Liver (tissue), 9 donors: ENCODE measurements around the gene IFT57. TPM values are rescaled to one million over a fixed set of nuclear protein-coding genes. Genes with fewer than 3 reads are reported as not detected.

Experiments
- DNase-seq: peaks from one replicate; pipeline ENCODE4 v3.0.0-alpha.2; 2017; ENCODE audit warnings: low spot score
- H3K27ac ChIP-seq, 2 donors: one replicate each; pipeline ENCODE4 v1.7.0; 2013; ENCODE audit warnings: inconsistent platforms in 2 of 2, low read length in 2 of 2, control low read depth in 1 of 2, low read depth in 1 of 2, mild to moderate bottlenecking in 1 of 2
- H3K27me3 ChIP-seq, 4 donors: one replicate each; pipeline versions ENCODE4 v1.6.1 to v1.7.0; 2013; ENCODE audit warnings: low read length in 3 of 4, inconsistent platforms in 1 of 4, mild to moderate bottlenecking in 1 of 4, moderate library complexity in 1 of 4; ENCODE audit not compliant: control insufficient read depth in 4 of 4, insufficient read depth in 4 of 4
- H3K36me3 ChIP-seq, 4 donors: one replicate each; pipeline versions ENCODE4 v1.6.1 to v1.7.0; 2013; ENCODE audit warnings: low read length in 3 of 4, mild to moderate bottlenecking in 3 of 4, low read depth in 1 of 4, moderate library complexity in 1 of 4; ENCODE audit not compliant: control insufficient read depth in 4 of 4, insufficient read depth in 3 of 4
- H3K4me1 ChIP-seq, 4 donors: one replicate each; pipeline versions ENCODE4 v1.6.1 to v1.7.0; 2013; ENCODE audit warnings: low read length in 3 of 4, mild to moderate bottlenecking in 3 of 4, moderate library complexity in 1 of 4; ENCODE audit not compliant: control insufficient read depth in 4 of 4, insufficient read depth in 4 of 4
- H3K4me3 ChIP-seq, 3 donors: one replicate each; pipeline versions ENCODE4 v1.6.1 to v1.7.0; 2013; ENCODE audit warnings: low read length in 3 of 3, control low read depth in 1 of 3, low read depth in 1 of 3, mild to moderate bottlenecking in 1 of 3
- H3K9ac ChIP-seq, 2 donors: one replicate each; pipeline ENCODE4 v1.7.0; 2013; ENCODE audit warnings: low read length in 2 of 2, mild to moderate bottlenecking in 2 of 2, moderate library complexity in 2 of 2, control low read depth in 1 of 2, low read depth in 1 of 2
- H3K9me3 ChIP-seq, 4 donors: one replicate each; pipeline versions ENCODE4 v1.6.1 to v1.7.0; 2013; ENCODE audit warnings: low read length in 3 of 4; ENCODE audit not compliant: control insufficient read depth in 4 of 4
- EGR1 ChIP-seq, 2 donors: IDR thresholded peaks; 2 replicates each; pipeline ENCODE4 v1.6.1; 2016 to 2018; ENCODE audit warnings: antibody characterized with exemption in 2 of 2, low read depth in 2 of 2
- FOXA1 ChIP-seq: IDR thresholded peaks from 2 replicates; pipeline ENCODE4 v1.6.1; 2016; ENCODE audit warnings: antibody characterized with exemption
- FOXA2 ChIP-seq: IDR thresholded peaks from 2 replicates; pipeline ENCODE4 v1.6.1; 2016; ENCODE audit warnings: antibody characterized with exemption
- GABPA ChIP-seq, 2 donors: IDR thresholded peaks in 1 of 2; conservative IDR thresholded peaks in 1 of 2; 2 replicates each; pipeline ENCODE4 v1.6.1; 2016; ENCODE audit warnings: antibody characterized with exemption in 2 of 2, mild to moderate bottlenecking in 1 of 2, moderate library complexity in 1 of 2
- HNF4A ChIP-seq, 2 donors: conservative IDR thresholded peaks; 2 replicates each; pipeline ENCODE4 v1.6.1; 2016; ENCODE audit warnings: antibody characterized with exemption in 2 of 2, mild to moderate bottlenecking in 2 of 2
- HNF4G ChIP-seq: IDR thresholded peaks from 2 replicates; pipeline ENCODE4 v1.6.1; 2016; ENCODE audit warnings: antibody characterized with exemption
- JUND ChIP-seq, 2 donors: IDR thresholded peaks; 2 replicates each; pipeline ENCODE4 v1.6.1; 2016; ENCODE audit warnings: antibody characterized with exemption in 2 of 2
- NR2F2 ChIP-seq: IDR thresholded peaks from 2 replicates; pipeline ENCODE4 v1.6.1; 2016; ENCODE audit warnings: antibody characterized with exemption
- RAD21 ChIP-seq, 2 donors: IDR thresholded peaks; 2 replicates each; pipeline ENCODE4 v1.6.1; 2016; ENCODE audit warnings: antibody characterized with exemption in 2 of 2, mild to moderate bottlenecking in 2 of 2
- SP1 ChIP-seq: IDR thresholded peaks from 2 replicates; pipeline ENCODE4 v1.6.1; 2018; ENCODE audit warnings: antibody characterized with exemption, mild to moderate bottlenecking
- TAF1 ChIP-seq: conservative IDR thresholded peaks from 2 replicates; pipeline ENCODE4 v1.6.1; 2016; ENCODE audit warnings: antibody characterized with exemption, mild to moderate bottlenecking
- YY1 ChIP-seq: IDR thresholded peaks from 2 replicates; pipeline ENCODE4 v1.6.1; 2016; ENCODE audit warnings: antibody characterized with exemption, mild to moderate bottlenecking
- WGBS: extraction: QIAGEN DNeasy Blood & Tissue Kit; methylation state at CpG from one replicate; pipeline ENCODE4 v1.1.7; 2013; 5-methylcytosine and 5-hydroxymethylcytosine counted together
- polyA plus RNA-seq, 2 donors: library from polyadenylated mRNA; stranded (reverse) in 1 of 2; unstranded in 1 of 2; fragments of 200-250 nt in 1 of 2; fragments of >200 nt in 1 of 2; fragmentation: Nextera tagmentation in 1 of 2; extraction: Ambion mirVana in 1 of 2; gene quantifications; one replicate each; pipeline versions ENCODE4 v1.2.1 to v1.2.3, GENCODE V29; 2013 to 2015
- total RNA-seq, 2 donors: library from RNA; depleted of rRNA; stranded (reverse); fragments of >200 nt; gene quantifications; one replicate each; pipeline ENCODE4 v1.2.3, GENCODE V29; 2014
- TF ChIP-seq, protein P1 (sequence below): fragments of 150-350 bp; IDR thresholded peaks from 2 replicates; pipeline ENCODE4 v1.5.1; 2017; ENCODE audit warnings: improper control_type of control experiment, low read depth, low read length; ENCODE audit not compliant: missing input control
- TF ChIP-seq, protein P2 (sequence below): IDR thresholded peaks from 2 replicates; pipeline ENCODE4 v1.6.1; 2016; ENCODE audit warnings: antibody characterized with exemption
- TF ChIP-seq, protein P3 (sequence below): IDR thresholded peaks from 2 replicates; pipeline ENCODE4 v1.6.1; 2016; ENCODE audit warnings: antibody characterized with exemption
- TF ChIP-seq, protein P4 (sequence below): IDR thresholded peaks from 2 replicates; pipeline ENCODE4 v1.6.1; 2016; ENCODE audit warnings: antibody characterized with exemption
- donor health status: healthy.
- donor health status: healthy.
- donor health status: healthy.
- donor health status: healthy.
- donor health status: healthy.

The IFT57 gene
- total and polyA plus RNA-seq, 4 donors = 5.2 to 9.2 (median 7.3) TPM

GRCh38 chr3:108190346-108190745 lies 31.9 kb downstream of the IFT57 start (continued):
- TF ChIP-seq, protein P1, sequence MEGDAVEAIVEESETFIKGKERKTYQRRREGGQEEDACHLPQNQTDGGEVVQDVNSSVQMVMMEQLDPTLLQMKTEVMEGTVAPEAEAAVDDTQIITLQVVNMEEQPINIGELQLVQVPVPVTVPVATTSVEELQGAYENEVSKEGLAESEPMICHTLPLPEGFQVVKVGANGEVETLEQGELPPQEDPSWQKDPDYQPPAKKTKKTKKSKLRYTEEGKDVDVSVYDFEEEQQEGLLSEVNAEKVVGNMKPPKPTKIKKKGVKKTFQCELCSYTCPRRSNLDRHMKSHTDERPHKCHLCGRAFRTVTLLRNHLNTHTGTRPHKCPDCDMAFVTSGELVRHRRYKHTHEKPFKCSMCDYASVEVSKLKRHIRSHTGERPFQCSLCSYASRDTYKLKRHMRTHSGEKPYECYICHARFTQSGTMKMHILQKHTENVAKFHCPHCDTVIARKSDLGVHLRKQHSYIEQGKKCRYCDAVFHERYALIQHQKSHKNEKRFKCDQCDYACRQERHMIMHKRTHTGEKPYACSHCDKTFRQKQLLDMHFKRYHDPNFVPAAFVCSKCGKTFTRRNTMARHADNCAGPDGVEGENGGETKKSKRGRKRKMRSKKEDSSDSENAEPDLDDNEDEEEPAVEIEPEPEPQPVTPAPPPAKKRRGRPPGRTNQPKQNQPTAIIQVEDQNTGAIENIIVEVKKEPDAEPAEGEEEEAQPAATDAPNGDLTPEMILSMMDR = no peak
- TF ChIP-seq FOXA1 (no peak), EGR1 (IDR thresholded peaks at IDR 0.05; ENCODE audit: low read depth in 2 of 2) (no peak), FOXA2 (no peak), GABPA (IDR thresholded peaks at IDR 0.05 in 1 of 2, conservative IDR thresholded peaks at IDR 0.05 in 1 of 2) (no peak), RAD21 (IDR thresholded peaks at IDR 0.05) (no peak), NR2F2 (no peak)
- TF ChIP-seq, protein P2, sequence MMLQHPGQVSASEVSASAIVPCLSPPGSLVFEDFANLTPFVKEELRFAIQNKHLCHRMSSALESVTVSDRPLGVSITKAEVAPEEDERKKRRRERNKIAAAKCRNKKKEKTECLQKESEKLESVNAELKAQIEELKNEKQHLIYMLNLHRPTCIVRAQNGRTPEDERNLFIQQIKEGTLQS = no peak

DNA sequence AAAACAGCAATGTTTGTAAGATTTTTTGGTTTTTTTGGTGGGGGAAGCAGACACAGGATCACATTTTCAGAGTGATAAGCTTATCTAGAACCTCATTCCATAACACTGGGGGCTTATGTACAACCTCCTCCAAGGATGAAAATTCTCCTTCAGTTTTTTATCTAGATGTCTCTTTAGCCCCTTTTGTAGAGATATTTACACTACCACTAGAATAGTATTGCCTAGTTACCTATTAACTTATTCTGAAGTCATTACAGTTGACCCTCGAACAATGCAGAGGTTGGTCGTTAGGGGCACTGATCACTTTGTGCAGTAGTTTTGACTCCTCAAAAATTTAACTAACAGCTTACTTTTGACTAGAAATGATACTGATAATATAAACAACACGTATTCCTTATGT lies 32.8 kb downstream of the IFT57 start:
- H3K9ac ChIP-seq = no peak overlapping the region
- peaks cover 0 to 3% (median 0%) of the 10 kb centered on the region in 4 donors for H3K4me1 ChIP-seq
- H3K27ac ChIP-seq = no peak overlapping the region
- 46% methylated on average over 3 of the region's 3 CpGs for WGBS
- H3K9me3 ChIP-seq = peaks cover 0 to 3% (median under 1%) of the 10 kb centered on the region in 4 donors
- peaks cover 0 to 4% (median 2%) of the 10 kb centered on the region in 4 donors for H3K36me3 ChIP-seq
- H3K27me3 ChIP-seq = no peaks in the 10 kb centered on the region
- no peak for DNase-seq
- TF ChIP-seq, protein P3, sequence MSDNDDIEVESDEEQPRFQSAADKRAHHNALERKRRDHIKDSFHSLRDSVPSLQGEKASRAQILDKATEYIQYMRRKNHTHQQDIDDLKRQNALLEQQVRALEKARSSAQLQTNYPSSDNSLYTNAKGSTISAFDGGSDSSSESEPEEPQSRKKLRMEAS = no peak
- TF ChIP-seq, protein P2 = no peak
- TF ChIP-seq RAD21 (IDR thresholded peaks at IDR 0.05) = no peak
- TF ChIP-seq HNF4A (conservative IDR thresholded peaks at IDR 0.05) = no peak
- no peak for TF ChIP-seq GABPA (IDR thresholded peaks at IDR 0.05 in 1 of 2, conservative IDR thresholded peaks at IDR 0.05 in 1 of 2)
- TF ChIP-seq HNF4G = no peak
- TF ChIP-seq YY1 = no peak
- no peak for TF ChIP-seq TAF1
- TF ChIP-seq, protein P1 = no peak
- no peak for TF ChIP-seq FOXA2
- TF ChIP-seq, protein P4, sequence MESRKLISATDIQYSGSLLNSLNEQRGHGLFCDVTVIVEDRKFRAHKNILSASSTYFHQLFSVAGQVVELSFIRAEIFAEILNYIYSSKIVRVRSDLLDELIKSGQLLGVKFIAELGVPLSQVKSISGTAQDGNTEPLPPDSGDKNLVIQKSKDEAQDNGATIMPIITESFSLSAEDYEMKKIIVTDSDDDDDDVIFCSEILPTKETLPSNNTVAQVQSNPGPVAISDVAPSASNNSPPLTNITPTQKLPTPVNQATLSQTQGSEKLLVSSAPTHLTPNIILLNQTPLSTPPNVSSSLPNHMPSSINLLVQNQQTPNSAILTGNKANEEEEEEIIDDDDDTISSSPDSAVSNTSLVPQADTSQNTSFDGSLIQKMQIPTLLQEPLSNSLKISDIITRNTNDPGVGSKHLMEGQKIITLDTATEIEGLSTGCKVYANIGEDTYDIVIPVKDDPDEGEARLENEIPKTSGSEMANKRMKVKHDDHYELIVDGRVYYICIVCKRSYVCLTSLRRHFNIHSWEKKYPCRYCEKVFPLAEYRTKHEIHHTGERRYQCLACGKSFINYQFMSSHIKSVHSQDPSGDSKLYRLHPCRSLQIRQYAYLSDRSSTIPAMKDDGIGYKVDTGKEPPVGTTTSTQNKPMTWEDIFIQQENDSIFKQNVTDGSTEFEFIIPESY = no peak
- no peak for TF ChIP-seq FOXA1
- no peak for TF ChIP-seq SP1
- TF ChIP-seq JUND (IDR thresholded peaks at IDR 0.05) = no peak
- TF ChIP-seq NR2F2 = no peak
- H3K4me3 ChIP-seq = no peak overlapping the region
